Fibroblast of the aortic adventitia (primary cell): Measurements from ENCODE around the gene SLC24A1. TPM values are rescaled to one million over a fixed set of nuclear protein-coding genes. Genes with fewer than 3 reads are reported as not detected.

ENCODE experiments used
- DNase-seq: peaks from one replicate; pipeline ENCODE4 v3.0.0-alpha.2; 2010; ENCODE audit warnings: low read depth
- H3K4me3 ChIP-seq: 2 replicates; pipeline ENCODE4 v1.5.1; 2011; ENCODE audit warnings: low read depth, mild to moderate bottlenecking, control low read depth, low read length, moderate library complexity
- CTCF ChIP-seq: IDR thresholded peaks from 2 replicates; pipeline ENCODE4 v1.5.1; 2011; ENCODE audit warnings: mild to moderate bottlenecking, low read length, control low read depth, inconsistent platforms; ENCODE audit not compliant: insufficient read depth
- total RNA-seq: library from RNA; depleted of rRNA; stranded (reverse); fragments of >200 nt; gene quantifications from 2 replicates; pipeline ENCODE4 v1.2.3, GENCODE V29; 2012; ENCODE audit warnings: low replicate concordance

SLC24A1 gene
- total RNA-seq, 1 donor = 7.9 TPM

GRCh38 chr15:65618560-65619109 is 3.1 kb upstream of the SLC24A1 start:
- DNase-seq = no peak
- no peak for TF ChIP-seq CTCF
- H3K4me3 ChIP-seq = no peak overlapping the region

DNA sequence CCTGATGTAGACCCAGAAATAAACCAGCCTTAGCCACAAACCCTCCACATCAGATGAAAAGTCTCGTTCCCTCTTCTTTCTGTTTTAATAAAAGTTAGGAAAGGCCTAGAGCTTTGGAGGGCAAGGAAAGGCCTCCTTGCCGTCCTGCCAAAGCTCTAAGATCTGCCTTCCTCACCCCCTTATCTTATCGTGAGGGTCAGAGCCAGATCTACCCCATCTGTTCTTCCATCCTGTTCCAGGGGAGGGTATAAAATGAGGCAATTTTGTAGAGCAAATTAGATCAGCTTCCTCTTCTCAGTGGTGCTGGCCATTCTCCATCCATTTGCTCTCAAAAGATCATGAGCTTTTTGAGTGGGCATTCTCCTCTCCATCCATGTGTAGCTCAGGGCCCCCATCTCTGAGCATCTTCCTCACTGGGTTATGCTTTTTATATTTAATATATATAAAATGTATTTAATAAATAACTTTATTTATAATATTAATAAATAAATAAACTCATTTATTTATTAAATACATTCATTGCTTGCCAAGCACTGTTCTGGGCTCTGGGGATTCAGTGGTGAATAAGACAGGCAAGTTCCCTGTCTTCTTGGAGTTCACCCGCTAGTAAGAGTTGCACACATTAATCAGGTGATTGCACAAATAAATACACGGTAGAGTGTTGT is 2.0 kb upstream of the SLC24A1 start:
- TF ChIP-seq CTCF = no peak
- DNase-seq = no peak
- H3K4me3 ChIP-seq = no peak overlapping the region

DNA sequence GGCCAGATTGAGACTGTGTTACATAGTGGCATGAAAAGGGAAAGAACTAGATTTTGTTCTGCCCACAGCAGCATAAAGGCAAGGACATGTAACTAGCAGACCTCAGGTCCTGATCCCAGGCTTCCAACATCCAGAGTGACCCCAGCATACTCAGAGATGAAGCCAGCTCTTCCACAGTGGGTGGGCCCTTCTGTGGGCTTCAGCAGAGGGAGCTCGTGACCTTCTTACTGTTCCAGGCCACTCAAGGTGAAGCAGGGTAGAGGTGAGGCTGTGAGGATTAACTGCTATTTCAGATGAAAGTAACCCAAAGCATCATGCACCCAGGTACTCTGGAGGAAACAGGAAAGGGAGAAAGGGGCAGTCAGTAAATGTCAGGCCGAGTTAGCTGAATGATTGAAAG is 905 bp upstream of the SLC24A1 start:
- DNase-seq = no peak
- no peak overlapping the region for H3K4me3 ChIP-seq
- no peak for TF ChIP-seq CTCF

GRCh38 chr15:65623103-65623502 is 1.4 kb downstream of the SLC24A1 start:
- no peak overlapping the region for H3K4me3 ChIP-seq
- DNase-seq = no peak
- TF ChIP-seq CTCF = no peak

GRCh38 chr15:65626856-65627255 is 5.1 kb downstream of the SLC24A1 start:
- H3K4me3 ChIP-seq = no peak overlapping the region
- no peak for DNase-seq
- no peak for TF ChIP-seq CTCF

- TF ChIP-seq CTCF = no peak
- DNase-seq = no peak
- H3K4me3 ChIP-seq = no peak overlapping the region
These were observed 7.8 kb downstream of the SLC24A1 start for GRCh38 chr15:65629548-65629947.

- no peak for DNase-seq
- no peak overlapping the region for H3K4me3 ChIP-seq
- TF ChIP-seq CTCF = no peak
These were observed 9.0 kb downstream of the SLC24A1 start for GRCh38 chr15:65630760-65631159.
